ENCODE data around the gene PFDN5. TPM values are rescaled to one million over a fixed set of nuclear protein-coding genes. Genes with fewer than 3 reads are reported as not detected.

PFDN5 gene
- 420 TPM for total RNA-seq

DNA sequence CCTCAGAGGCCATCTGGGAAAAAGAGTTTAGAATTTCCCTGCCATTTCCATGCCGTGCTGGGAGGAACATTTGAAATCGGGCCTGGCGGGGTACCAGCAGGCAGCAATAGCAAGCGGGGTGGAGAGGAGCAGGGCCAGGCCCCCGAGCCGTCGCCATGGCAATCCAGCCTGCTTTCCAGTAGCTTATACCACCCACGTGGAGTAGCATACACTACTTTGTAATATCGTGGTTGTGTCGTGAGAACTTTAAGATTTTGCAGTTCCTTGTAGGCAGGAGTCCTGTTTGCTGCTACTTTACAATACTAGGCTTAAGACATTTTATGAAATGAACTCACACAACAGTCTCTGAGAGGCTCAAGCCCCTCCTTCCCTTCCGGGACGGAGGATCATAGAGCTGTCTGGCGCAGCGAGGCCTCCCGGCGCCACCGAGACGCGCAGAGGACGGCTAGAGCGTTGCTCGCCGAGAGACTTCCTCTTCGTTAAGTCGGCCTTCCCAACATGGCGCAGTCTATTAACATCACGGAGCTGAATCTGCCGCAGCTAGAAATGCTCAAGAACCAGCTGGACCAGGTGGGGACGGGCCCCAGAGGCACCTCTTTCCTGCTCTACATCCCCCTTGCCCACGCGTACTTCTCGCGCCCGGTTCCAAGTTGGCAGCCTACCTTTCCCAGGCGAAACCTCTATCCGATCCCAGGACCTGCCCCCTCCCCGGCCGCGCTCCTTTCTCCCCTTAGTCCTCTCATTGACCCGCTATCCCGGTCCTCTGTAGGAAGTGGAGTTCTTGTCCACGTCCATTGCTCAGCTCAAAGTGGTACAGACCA is at the start of gene PFDN5:
Gene PFDN5 (plus strand): TSS at position 473 of the 821 bp plus-strand sequence. CDS start 26 bp downstream, at position 499.
- DNase-seq (ENCODE audit: low spot score): peak; percentile 91

DNA sequence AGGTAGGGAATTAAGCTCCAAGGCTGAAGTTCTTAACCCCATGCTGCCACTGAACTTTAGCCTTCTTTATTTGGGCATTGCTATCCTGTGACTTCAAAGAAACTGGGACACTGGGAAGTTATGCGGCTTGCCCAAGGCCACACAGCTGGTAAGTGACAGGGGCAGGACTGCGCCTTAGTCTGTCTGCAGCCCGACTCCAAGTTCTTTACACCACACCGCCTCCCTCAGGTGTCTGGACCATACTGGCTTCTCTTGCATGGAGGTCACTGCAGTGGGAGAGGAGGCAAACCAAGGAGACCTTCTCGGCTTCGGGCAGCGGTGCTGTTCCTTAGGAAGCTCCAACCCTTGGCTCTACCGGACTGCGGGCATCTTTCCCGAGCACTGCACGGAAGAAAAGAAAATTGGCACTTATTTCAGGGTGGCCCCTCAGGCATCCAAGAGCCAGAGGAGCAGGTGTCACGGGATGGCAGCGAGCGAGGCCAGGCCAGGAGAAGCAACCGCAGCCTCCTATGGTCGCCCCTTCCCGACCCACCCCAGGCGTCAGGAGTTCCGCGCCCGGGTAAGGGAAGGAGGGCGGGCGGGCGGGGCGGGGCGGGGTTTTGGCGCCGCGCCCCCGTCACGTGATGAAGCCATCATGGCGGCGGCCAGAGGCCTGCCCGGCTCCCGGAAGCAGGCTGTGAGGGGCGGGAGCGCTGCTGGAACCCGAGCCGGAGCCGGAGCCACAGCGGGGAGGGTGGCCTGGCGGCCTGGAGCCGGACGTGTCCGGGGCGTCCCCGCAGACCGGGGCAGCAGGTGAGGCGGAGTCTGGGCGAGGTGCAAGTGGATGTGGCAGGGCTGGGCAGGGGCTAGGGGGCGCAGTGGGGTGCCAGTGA is 43.6 kb upstream of the PFDN5 start:
- peak; percentile 73 for DNase-seq (ENCODE audit: low spot score)

DNA sequence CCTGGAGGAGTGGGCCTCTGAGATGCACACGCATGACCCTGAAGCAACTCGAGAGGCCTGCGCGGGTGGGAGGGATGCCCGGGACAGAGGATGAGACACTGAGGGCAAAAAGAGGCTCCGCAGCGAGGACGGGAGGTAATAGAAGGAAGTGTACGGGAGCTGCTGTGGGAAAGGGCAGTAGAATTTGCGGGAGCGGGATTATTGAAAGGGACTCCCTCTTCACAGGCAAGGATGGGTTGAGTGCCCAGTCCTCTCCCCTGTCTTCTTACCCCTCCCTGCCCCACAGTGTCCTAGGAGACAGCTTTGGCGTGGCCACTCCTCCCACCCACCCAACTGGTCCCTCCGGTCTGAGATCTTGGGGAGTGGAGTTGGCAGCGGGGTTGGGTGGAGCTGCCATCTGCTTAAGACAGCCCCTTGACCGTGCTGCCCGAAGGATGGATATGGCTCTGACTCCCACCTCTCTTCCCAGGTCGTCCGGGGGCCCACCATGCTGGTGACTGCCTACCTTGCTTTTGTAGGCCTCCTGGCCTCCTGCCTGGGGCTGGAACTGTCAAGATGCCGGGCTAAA is 42.9 kb upstream of the PFDN5 start:
- DNase-seq (ENCODE audit: low spot score): no peak

DNA sequence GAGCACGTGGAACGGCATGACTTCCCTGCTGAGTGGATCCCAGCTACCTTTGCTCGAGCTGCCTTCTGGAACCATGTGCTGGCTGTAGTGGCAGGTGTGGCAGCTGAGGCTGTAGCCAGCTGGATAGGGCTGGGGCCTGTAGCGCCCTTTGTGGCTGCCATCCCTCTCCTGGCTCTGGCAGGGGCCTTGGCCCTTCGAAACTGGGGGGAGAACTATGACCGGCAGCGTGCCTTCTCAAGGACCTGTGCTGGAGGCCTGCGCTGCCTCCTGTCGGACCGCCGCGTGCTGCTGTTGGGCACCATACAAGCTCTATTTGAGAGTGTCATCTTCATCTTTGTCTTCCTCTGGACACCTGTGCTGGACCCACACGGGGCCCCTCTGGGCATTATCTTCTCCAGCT is 42.0 kb upstream of the PFDN5 start:
- DNase-seq (ENCODE audit: low spot score): no peak

DNA sequence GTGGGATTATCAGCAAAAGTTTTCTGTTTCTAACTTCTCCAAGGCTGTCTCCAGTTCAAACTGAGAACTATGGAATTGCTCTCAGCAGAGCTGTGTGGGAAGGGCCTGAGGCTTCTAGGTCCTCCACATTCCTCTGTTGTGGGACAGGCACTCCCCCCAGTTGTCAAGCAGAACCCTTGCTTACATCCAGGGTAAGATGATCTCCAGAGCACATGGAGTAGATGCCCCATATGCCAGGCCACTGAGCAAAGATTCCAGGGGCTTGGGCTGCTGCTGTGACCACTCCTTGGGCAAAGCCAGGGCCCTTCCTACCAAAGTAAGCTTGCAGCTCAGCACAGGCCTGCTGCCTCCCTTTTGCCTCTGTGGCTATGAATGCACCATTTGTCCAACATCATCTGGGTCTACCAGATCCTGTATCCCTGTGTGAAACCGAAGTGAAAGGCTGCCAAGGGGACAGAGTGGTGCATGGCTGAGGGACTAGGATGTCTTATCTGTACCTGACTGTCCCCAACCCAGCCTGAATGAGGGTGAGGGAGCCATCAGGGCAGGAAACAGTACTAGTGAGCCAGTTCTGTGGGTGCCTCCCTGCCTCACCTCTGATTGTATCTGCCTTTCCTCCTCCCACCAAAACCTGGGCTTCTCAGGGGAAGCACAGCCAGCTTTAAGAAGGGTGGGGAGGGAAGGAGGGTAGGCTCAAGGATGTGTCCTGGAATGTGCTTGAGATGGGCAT is 40.4 kb upstream of the PFDN5 start:
- no peak for DNase-seq (ENCODE audit: low spot score)

DNA sequence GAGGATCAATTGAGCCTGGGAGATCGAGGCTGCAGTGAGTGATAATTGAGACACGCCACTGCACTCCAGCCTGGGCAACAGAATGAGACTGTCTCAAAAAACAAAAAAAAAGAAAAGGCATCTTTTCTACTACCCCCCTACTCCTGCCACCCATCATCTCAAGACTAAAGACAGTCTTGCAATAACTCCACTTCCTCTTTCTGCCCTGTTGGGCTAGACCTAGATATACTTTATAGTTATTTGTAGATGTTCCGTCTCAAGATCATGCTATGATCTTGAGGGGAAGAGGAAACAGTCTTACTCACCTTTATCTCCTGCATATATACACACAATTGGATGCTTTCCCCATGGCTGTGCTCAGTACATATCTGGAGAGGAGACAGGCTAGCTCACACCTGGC is 39.3 kb upstream of the PFDN5 start:
- DNase-seq (ENCODE audit: low spot score): no peak

DNA sequence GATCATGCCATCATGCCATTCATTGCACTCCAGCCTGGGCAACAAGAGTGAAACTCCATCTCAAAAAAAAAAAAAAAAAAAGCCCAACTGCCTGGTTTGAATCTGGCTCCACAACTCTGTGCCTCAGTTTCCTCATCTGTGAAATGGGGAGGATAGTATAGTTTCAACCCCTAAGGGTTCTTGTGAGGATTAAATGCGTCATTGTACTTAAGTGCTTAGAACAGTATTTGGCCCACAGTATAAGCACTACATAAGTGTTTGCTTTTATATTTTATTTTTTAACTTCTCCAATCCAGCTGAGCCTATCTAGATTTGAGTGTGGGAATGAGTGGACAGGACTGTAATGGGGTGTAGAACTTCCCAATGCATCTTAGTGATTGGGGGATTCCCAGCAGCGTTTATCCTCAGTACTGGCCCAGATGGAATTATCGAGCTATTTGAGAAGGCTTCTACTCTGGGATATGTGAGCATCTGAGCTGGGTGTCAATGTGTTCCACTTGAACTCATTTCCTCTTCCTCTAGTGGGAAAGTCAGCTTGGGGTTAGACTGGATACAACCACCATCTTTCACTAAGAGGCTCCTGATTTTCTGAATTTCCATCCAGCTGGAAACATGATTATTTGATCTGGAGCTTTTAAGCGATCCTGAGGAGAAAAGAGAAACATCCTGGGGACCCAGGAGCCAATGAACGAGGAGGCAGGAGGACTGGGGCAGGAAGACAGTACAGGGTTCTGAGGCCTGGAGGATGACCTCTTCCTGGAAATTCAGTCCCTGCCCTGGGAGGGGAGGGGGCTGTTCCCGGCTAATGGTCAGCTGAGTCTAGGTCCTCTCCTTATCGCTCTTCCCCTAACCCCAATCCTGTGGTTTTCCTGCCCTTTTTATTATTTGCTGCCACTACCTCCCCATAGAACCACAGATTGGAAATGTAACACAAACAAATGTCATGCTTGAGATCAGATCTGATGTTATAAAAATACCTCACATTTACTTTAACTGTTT is 36.5 kb upstream of the PFDN5 start:
- DNase-seq (ENCODE audit: low spot score): no peak

DNA sequence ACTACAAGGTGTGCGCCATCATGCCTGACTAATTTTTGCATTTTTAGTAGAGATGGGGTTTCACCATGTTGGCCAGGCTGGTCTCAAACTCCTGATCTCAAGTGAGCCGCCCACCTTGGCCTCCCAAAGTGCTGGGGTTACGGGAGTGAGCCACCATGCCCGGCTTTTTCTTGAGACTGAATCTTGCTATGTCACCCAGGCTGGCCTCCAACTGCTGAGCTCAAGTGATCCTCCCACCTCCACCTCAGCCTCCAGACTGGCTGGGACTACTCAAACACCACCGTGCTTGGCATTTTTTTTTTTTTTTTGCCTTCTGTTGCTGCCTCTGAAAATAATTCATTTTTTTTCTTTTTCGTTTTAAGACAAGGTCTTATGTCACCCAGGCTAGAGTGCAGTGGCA is 35.5 kb upstream of the PFDN5 start:
- no peak for DNase-seq (ENCODE audit: low spot score)

DNA sequence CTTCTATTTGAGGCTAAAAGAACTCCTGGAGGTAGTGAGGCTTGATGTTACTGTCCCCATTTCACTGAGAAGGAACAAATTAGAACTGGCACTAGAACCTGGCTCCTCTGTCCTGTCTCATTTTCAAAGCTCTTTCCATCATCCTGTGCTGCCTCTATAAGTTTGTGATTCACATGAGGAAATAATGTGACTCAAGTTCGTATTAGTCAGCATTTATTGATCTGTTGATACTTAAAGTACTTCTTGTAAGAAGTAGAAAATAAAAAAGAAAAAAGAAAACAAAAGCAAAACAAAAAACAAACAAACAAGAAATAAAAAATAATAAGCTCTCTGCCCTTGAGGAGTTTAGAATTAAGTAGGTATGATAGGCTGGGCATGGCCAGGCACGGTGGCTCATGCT is 29.6 kb upstream of the PFDN5 start:
- no peak for DNase-seq (ENCODE audit: low spot score)

DNA sequence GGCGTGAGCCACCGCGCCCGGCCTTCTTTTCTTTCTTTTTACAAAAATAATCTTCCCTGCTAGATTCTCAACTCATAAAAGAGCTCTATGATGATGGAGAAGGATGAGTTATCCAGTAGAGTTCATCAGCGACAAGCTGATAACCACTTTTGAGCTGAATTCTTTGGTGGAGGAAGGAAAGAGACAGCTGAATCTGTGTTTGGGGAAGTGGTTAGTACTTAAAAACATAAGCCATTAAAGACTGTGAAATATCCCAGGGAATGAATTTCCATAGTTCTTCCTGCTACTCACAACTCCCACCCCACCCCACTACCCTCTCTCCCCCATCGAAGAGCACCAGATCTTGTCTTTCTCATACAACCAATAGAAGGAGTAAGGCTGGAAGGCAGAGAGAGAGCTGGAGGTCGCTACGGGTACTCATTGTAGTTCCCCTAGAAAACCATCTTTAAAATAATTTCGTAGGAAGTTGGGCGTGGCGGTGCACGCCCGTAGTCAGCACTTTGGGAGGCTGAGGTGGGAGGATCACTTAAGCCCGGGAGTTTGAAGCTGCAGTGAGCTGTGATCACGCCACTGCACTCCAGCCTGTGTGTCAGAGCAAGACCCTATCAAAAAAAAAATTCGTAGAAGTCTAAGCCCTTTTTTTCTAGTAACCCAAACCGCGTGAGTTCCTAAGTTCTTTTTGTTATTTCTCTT is 27.9 kb upstream of the PFDN5 start:
- DNase-seq (ENCODE audit: low spot score): no peak

DNA sequence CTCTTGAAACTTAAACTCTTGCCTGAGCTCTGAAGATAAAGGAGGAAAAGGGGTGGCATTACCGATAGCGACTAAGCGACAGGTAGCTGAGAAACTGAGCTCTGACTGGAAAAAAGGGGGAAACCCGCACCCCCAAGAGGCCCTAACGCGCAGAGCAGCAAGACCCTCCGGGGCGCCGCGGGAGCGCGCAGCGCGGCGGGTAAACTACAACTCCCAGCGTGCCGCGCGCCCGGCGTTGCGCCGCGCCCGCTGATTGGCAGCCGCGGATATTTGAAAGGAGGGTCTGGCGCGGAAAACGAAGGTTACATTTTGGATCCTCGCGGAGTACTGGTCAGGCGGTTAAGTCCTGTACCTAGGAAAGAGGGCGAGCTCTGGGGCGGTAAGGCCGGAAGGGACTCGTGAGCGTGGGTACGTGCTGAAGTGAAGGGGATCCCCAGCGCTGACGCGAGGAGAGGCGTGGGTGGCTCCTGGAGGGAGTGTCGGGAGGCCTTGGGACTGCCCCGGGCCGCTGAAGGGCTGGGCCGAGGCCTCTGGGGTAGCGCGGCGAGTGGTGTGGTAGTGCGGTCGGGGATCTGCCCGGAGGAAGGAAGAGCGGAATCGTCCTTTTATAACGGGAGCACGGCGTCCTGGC is 27.2 kb upstream of the PFDN5 start, which contains the start of gene ESPL1:
Gene ESPL1 (plus strand): TSS at position 301 of the 631 bp plus-strand sequence. CDS start 468 bp downstream, outside the sequence.
- DNase-seq (ENCODE audit: low spot score): peak; percentile 67

DNA sequence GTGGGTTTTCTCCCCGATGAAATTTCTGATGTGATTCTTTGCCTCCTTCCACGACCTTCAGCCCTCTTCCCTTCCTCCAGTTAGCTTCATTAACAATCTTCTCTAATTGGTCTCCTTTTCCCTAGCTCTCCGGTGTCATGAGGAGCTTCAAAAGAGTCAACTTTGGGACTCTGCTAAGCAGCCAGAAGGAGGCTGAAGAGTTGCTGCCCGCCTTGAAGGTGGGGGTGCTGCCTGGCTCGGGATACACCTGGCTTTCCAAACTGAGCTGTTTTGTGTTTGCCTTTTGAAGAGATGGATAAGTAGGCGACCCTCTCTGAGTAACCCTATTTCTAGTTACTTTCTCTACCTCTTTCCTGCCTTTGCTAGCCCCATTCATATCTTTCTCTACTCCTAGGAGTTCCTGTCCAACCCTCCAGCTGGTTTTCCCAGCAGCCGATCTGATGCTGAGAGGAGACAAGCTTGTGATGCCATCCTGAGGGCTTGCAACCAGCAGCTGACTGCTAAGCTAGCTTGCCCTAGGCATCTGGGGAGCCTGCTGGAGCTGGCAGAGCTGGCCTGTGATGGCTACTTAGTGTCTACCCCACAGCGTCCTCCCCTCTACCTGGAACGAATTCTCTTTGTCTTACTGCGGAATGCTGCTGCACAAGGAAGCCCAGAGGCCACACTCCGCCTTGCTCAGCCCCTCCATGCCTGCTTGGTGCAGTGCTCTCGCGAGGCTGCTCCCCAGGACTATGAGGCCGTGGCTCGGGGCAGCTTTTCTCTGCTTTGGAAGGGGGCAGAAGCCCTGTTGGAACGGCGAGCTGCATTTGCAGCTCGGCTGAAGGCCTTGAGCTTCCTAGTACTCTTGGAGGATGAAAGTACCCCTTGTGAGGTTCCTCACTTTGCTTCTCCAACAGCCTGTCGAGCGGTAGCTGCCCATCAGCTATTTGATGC is 26.4 kb upstream of the PFDN5 start:
- no peak for DNase-seq (ENCODE audit: low spot score)

DNA sequence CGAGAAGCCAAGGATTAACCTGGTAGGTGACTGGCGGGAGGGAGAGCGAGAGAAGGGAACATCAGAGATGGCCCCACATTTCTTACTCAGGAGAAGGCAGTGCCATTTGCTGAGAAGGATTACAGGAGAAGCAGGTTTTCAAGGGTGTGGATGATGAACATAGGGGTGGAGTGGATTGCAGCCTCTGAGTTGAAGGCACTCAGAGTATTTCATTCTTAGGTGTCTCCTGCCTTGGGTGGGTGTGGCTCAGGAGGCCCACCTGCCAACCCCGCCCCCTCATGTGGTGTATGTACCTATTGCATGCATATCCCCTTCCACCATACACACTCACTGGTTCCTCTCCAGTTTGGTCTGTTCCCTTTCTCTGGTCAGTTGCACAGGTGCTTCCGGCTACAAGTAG is 20.9 kb upstream of the PFDN5 start:
- no peak for DNase-seq (ENCODE audit: low spot score)

DNA sequence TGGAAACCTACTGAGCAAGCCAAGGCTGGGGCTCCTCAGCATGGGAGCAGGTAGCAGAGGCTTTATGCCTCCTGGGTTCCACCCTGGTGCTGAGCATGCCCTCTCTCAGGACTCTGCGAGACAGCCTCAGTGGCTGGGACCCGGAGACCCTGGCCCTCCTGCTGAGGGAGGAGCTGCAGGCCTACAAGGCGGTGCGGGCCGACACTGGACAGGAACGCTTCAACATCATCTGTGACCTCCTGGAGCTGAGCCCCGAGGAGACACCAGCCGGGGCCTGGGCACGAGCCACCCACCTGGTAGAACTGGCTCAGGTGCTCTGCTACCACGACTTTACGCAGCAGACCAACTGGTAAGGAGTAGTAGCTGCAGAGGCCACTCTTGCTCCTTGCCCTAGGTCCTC is 18.8 kb upstream of the PFDN5 start:
- DNase-seq (ENCODE audit: low spot score): no peak

DNA sequence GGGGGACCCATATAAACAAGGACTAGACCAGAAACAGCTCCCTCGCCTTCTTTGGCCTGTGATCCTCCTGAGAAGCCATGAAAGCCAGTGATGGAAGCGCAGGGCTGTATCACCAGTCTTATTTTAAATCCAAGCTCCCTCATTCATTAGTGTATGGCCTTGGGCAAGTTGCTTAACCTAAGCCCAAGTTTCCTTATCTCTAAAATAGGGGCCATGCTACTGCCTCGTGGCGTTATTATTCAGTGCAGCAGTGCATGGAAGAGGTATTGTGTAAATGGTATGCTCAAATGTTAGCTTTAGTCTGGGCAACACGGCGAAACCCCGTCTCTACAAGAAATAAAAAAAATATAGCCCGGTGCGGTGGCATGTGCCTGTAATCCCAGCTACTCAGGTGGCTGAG is 17.4 kb upstream of the PFDN5 start:
- DNase-seq (ENCODE audit: low spot score): no peak

DNA sequence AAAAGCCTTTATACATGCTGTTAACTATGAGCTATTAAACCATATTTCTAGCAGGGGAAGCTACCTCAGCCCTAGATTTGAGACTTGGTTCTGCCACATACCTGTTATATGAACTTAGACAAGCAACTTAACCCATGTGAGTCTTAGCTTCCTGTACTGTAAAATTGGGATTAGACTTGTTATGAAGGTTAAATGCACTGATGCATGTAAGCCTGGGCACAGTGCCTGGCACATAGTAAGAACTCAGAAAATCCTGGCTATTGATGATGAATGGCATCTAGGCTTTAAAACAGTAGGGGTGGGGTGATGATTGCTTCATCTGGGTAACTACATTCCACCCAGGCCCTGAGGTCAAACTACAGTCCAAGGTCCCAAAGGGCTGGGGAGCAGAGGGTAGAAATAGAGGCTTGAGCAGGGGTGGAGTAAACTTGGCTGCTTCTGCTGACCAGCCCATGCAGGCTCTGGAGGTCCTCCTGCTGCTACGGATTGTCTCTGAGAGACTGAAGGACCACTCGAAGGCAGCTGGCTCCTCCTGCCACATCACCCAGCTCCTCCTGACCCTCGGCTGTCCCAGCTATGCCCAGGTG is 16.0 kb upstream of the PFDN5 start:
- no peak for DNase-seq (ENCODE audit: low spot score)

DNA sequence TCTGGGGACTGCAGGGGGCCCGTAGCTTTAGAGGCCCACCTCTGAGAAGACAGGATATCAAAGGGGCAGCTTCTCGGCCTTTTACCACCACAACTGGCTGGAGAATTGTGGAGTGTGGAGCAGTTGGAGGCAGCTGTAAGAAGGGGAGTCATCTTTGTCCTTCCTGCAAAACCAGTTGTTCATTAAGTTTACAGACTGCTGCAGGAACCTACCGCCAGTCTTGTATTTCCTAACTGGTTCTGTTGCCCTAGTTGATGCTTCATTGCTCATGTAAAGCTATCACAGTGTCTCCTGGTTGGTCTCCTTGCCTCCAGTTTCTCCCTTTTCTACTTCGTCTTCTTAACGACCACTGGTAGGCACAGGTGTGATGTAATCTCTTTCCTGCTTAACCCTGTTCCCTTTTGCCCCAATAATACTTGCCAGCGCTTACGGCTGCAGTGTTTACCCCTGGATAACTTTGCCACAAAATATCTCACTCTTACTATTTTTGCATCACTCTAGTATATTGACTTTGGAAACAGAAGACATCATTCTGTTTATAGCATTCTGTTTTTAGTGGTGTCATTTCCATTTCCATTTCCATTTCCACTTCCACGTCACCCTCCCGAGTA is 15.3 kb upstream of the PFDN5 start:
- DNase-seq (ENCODE audit: low spot score): no peak
